K562 (cell line): ENCODE results near the gene EDEM2. TPM values are rescaled to one million over a fixed set of nuclear protein-coding genes. Genes with fewer than 3 reads are reported as not detected.

Experiments used
- CXXC5 ChIP-seq: fragments of 250-450 bp; sonication (Bioruptor Pico); IDR thresholded peaks from 2 replicates; pipeline ENCODE4 v1.8.0; 2022; ENCODE audit warnings: inconsistent platforms, mild to moderate bottlenecking, moderate library complexity
- EGR1 ChIP-seq: fragments of 450-650 bp; conservative IDR thresholded peaks from 2 replicates; pipeline ENCODE4 v1.6.1; 2017; ENCODE audit warnings: mild to moderate bottlenecking
- HINFP ChIP-seq: fragments of 450-650 bp; conservative IDR thresholded peaks from 2 replicates; pipeline ENCODE4 v1.6.1; 2016; ENCODE audit warnings: missing genetic modification characterization, low read depth, mild to moderate bottlenecking, control low read depth, missing compliant biosample characterization
- HNRNPLL ChIP-seq: fragments of 200-400 bp; formaldehyde crosslinking; IDR thresholded peaks from 2 replicates; pipeline ENCODE4 v1.6.1; 2017; ENCODE audit warnings: low read length, low read depth, mild to moderate bottlenecking; ENCODE audit not compliant: poor library complexity, severe bottlenecking
- JUN ChIP-seq, 2 experiments: sonication (generic) in 1 of 2; formaldehyde crosslinking in 1 of 2; IDR thresholded peaks; 2 replicates each; pipeline versions ENCODE4 v1.6.1 to v1.8.0; 2012 to 2022; ENCODE audit warnings: borderline replicate concordance in 2 of 2, mild to moderate bottlenecking in 2 of 2, improper control_type of control experiment in 1 of 2, low read depth in 1 of 2, low read length in 1 of 2, missing genetic modification reagents in 1 of 2
- THAP12 ChIP-seq: fragments of 250-450 bp; sonication (Bioruptor Pico); IDR thresholded peaks from 2 replicates; pipeline ENCODE4 v1.9.0; 2021; ENCODE audit warnings: mild to moderate bottlenecking, inconsistent platforms
- ZBTB2 ChIP-seq: fragments of 450-650 bp; IDR thresholded peaks from 2 replicates; pipeline ENCODE4 v1.6.1; 2016; ENCODE audit warnings: antibody characterized with exemption
- ZNF24 ChIP-seq: fragments of 450-650 bp; IDR thresholded peaks from 2 replicates; pipeline ENCODE4 v1.6.1; 2016
- ZNF592 ChIP-seq: fragments of 450-650 bp; IDR thresholded peaks from 2 replicates; pipeline ENCODE4 v1.6.1; 2017; ENCODE audit warnings: antibody characterized with exemption, mild to moderate bottlenecking
- polyA plus RNA-seq, 8 experiments: library from polyadenylated mRNA; depleted of rRNA in 4 of 8; stranded (reverse) in 5 of 8; unstranded in 3 of 8; fragments of >200 nt; fragmentation: Nextera tagmentation in 2 of 8; fragmentation: Illumina TruSeq in 1 of 8; extraction: Ambion mirVana in 2 of 8; extraction: Trizol in 1 of 8; gene quantifications; 2 replicates each; pipeline versions ENCODE4 v1.2.1 to v1.2.3, GENCODE V29; 2011 to 2014; ENCODE audit warnings: inconsistent platforms in 1 of 8, missing spikeins in 1 of 8
- total RNA-seq, 7 experiments: library from RNA; depleted of rRNA in 6 of 7; stranded (reverse); fragments of >200 nt in 6 of 7; fragmentation: Illumina TruSeq in 2 of 7; extraction: Trizol in 2 of 7; gene quantifications; 2 replicates each; pipeline versions ENCODE4 v1.2.1 to v1.2.3, GENCODE V29; 2011 to 2021; ENCODE audit warnings: low replicate concordance in 1 of 7
- TF ChIP-seq, protein P1 (sequence below): sonication (generic); formaldehyde crosslinking; IDR thresholded peaks from 2 replicates; pipeline ENCODE4 v1.8.0; 2022; ENCODE audit warnings: mild to moderate bottlenecking, missing genetic modification reagents

EDEM2 gene
- total and polyA plus RNA-seq, 9 of the 15 experiments (the other 6 are each of a cell fraction or from before 2014, with no cell fraction given): 6.9 to 11.0 (median 9.7) TPM

GRCh38 chr20:35174458-35175216 lies 27.5 kb upstream of the EDEM2 start (continued):
- peak; percentile 87 for TF ChIP-seq ZNF592
- TF ChIP-seq ZNF24: 0 out of 2 replicates have a peak, but pooled peaks have one; percentile 21
- no peak for TF ChIP-seq JUN (IDR thresholded peaks at IDR 0.05; ENCODE audit: borderline replicate concordance, low read depth, low read length)
- 0 out of 2 replicates have a peak, but pooled peaks have one; percentile 19 for TF ChIP-seq JUN (CRISPR knock-in tag; IDR thresholded peaks at IDR 0.05; ENCODE audit: borderline replicate concordance)
- TF ChIP-seq HINFP (tag): peak; percentile 57; the same call in 1 of the 2 replicates
- TF ChIP-seq CXXC5 (CRISPR knock-in tag): peak; percentile 58; the same call in 1 of the 2 replicates
- TF ChIP-seq, protein P1, sequence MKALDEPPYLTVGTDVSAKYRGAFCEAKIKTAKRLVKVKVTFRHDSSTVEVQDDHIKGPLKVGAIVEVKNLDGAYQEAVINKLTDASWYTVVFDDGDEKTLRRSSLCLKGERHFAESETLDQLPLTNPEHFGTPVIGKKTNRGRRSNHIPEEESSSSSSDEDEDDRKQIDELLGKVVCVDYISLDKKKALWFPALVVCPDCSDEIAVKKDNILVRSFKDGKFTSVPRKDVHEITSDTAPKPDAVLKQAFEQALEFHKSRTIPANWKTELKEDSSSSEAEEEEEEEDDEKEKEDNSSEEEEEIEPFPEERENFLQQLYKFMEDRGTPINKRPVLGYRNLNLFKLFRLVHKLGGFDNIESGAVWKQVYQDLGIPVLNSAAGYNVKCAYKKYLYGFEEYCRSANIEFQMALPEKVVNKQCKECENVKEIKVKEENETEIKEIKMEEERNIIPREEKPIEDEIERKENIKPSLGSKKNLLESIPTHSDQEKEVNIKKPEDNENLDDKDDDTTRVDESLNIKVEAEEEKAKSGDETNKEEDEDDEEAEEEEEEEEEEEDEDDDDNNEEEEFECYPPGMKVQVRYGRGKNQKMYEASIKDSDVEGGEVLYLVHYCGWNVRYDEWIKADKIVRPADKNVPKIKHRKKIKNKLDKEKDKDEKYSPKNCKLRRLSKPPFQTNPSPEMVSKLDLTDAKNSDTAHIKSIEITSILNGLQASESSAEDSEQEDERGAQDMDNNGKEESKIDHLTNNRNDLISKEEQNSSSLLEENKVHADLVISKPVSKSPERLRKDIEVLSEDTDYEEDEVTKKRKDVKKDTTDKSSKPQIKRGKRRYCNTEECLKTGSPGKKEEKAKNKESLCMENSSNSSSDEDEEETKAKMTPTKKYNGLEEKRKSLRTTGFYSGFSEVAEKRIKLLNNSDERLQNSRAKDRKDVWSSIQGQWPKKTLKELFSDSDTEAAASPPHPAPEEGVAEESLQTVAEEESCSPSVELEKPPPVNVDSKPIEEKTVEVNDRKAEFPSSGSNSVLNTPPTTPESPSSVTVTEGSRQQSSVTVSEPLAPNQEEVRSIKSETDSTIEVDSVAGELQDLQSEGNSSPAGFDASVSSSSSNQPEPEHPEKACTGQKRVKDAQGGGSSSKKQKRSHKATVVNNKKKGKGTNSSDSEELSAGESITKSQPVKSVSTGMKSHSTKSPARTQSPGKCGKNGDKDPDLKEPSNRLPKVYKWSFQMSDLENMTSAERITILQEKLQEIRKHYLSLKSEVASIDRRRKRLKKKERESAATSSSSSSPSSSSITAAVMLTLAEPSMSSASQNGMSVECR (CRISPR knock-in tag): no peak; the same call in 1 of the 2 replicates
- peak; percentile 34 for TF ChIP-seq HNRNPLL
- 0 out of 2 replicates have a peak, but pooled peaks have one; percentile 35 for TF ChIP-seq THAP12 (CRISPR knock-in tag)
- peak; percentile 23; the same call in 1 of the 2 replicates for TF ChIP-seq ZBTB2
- TF ChIP-seq EGR1: peak; percentile 70
